GM12892 (cell line): ENCODE data around the gene DLG2.
A peak's percentile ranks its signal among the peaks of the same experiment; 100 is the strongest.

Experiments used
- DNase-seq: peaks from one replicate; pipeline ENCODE4 v3.0.0; 2011; ENCODE audit not compliant: insufficient read length
- FAIRE-seq: peaks from 2 replicates; lab custom pipeline; 2011; peaks lifted over from hg19 to GRCh38; lab: Jason Lieb, UNC
- POLR2A ChIP-seq: IDR thresholded peaks from 2 replicates; pipeline ENCODE4 v1.6.1; 2011; ENCODE audit warnings: low read depth, low read length, control low read depth
- POLR2AphosphoS5 ChIP-seq: IDR thresholded peaks from 2 replicates; pipeline ENCODE4 v1.6.1; 2011; ENCODE audit warnings: low read depth, low read length, control low read depth
- TAF1 ChIP-seq: IDR thresholded peaks from 2 replicates; pipeline ENCODE4 v1.6.1; 2011; ENCODE audit warnings: low read depth, mild to moderate bottlenecking, control low read depth, low read length, borderline replicate concordance

Gene DLG2

DNA sequence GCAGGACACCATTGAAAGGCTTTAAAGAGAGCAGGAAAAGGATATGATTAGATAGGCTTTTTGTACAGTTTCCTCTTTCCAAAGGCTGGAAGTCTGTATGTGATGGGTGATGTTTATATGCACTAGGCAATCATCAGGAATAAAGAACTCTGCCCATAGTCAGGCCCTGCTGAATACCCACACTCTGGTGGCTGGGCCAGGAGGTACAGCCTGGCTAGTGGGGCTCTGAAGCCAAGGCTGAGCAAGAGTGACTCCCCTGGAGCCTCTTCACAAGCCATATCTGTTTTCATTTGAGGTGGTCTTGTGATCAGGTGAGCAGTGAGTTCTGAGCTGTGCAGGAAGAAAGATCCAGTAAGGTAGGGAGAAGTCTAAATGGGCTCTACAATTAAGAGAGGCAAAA lies 1801.1 kb downstream of the DLG2 start:
- TF ChIP-seq TAF1 (no peak), POLR2AphosphoS5 (no peak), POLR2A (no peak)
- DNase-seq, result no peak
- FAIRE-seq, result no peak

DNA sequence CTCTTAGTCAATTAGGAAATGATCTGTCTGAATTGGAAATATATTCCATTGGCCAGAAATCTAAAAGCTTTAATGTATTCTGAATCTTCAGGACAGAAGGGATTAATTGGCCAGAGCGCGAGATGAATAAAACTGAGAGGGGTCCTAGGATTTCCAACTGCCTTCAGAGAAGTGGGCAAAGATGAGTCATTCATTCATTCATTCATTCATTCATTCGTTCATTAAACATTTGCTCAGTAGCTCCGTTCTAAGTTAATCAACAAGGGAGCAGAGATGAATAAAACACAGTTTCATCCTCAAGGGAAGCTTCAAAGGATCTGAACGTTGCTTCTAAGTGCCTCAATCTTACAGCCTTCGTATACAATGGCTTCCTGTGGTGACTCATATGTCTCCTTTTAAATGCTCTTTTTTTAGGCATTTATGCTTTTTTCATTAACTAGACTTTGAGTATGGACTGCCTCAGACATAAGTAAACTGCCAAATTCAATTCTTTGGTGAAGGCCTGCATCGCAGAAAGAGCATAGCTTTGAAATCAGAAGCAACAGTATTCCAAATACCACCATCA lies 1803.6 kb downstream of the DLG2 start:
- DNase-seq (no peak), FAIRE-seq (peak; percentile 50)
- no peak for TF ChIP-seq POLR2AphosphoS5
- no peak for TF ChIP-seq TAF1
- no peak for TF ChIP-seq POLR2A

DNA sequence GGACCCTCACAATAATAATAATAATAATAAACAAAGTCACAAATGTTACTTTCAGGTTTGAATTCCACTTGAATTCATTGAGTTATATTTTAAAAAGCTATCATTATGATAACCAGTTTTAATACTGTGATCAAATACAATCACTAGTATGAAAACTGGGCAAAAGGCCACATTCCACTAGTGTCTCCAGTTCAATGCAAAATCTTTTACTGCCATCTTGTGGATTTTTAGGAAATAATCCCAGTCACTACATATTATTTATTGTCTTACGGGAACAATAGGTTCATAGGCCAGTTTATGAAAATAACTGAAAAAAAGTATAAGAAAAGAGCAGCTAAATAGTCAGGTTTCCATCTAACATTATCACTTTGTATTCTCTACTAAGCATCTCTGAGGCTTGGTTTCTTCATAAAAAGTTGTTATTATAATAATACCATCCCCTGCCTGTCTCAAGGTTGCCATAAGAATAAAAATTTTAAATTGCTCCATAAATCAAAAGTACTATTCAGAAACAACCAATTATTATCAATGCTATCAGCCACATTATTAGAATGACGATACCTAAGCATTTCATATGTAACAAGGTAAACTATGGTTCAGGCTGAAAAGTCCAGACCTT lies 1807.1 kb downstream of the DLG2 start:
- DNase-seq (no peak), FAIRE-seq (no peak)
- no peak for TF ChIP-seq POLR2AphosphoS5
- TF ChIP-seq TAF1, result no peak
- no peak for TF ChIP-seq POLR2A

DNA sequence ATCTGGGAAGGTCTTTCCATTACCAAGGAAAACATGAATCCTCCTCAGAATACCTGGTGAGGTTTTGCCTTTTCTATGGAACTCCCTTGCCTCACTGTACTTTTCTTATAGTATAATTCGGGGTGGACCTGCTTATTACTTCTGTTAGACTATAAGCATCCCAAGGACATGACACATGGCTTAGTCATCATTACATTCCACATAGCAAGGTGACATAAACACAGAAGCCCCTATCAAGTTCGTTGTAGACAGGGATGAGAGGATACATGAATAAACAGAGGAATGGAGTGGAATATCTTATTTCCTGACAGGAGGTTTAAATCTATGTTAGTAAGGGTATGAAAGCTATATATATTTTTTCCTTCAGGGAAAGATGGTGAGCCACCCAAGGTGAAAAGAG lies 1808.8 kb downstream of the DLG2 start:
- no peak for TF ChIP-seq POLR2AphosphoS5
- no peak for TF ChIP-seq TAF1
- no peak for TF ChIP-seq POLR2A
- DNase-seq, result no peak
- FAIRE-seq, result no peak

DNA sequence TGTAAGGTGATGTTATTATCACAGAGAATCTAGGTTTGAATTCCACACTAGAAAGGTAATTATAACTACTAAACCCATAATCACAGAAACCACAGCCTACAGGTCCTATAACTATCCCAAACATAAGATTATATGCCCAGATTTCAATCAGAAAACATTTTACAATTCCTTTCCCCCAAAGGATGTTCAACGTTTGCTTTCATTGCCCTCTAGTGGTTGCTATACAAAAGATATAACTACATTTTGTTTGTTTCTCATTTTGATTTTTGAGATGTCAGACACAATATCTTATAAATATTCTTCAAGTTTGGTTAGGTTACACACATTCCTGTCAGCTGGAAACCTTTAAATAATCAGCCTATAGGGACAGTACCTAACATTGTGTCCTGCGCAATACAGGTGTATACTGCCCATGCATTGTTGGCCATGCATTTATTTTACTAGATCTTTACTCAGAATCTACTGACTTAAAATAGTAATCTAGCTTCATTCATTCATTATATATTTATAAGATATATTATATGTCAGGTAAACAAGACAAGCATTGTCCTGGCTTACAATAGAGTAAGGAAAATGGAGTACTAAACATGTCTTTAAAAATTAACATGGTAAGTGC lies 1810.5 kb downstream of the DLG2 start:
- TF ChIP-seq TAF1 (no peak), POLR2A (no peak), POLR2AphosphoS5 (no peak)
- FAIRE-seq, result peak; percentile 93
- no peak for DNase-seq

DNA sequence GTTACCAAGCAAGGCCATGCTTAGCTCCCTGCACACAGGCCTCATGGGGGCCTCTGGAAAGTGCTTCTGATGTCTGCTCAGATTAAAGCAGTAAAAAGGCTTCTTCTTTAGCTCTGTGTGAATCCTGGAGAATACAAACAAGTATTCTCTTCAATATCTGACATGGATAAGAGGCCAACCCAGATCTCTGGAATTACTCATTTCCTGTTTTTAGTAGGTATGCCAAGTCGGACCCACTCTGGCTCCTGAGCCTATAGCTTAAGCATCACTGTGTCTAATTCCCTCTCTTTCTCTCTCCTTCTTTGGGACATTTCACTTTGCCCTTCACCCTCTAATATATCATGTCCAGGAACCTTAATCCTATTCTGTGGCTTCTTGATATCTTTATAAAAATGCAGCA lies 1811.4 kb downstream of the DLG2 start:
- DNase-seq, result no peak
- no peak for FAIRE-seq
- TF ChIP-seq POLR2A, result no peak

DNA sequence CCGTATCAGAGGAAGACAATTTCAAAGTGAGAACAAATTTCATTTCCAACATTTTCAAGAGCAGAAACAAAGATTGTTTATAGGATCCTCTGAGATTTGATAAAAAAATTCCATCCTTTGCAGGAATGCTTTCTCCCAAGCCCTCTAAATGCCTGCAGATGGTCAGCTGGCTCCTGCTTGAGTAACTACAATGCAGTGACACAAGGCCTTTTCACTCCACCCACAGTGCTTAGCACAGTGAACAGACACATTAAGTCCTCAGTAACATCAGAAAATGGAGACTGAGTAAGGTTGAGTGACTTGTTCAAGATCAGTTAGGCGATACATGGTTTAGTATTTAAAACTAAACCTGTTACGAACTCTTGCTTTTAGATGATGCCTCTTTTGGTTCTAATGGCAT lies 1813.8 kb downstream of the DLG2 start:
- DNase-seq (no peak), FAIRE-seq (no peak)
- no peak for TF ChIP-seq TAF1
- no peak for TF ChIP-seq POLR2AphosphoS5
- no peak for TF ChIP-seq POLR2A

DNA sequence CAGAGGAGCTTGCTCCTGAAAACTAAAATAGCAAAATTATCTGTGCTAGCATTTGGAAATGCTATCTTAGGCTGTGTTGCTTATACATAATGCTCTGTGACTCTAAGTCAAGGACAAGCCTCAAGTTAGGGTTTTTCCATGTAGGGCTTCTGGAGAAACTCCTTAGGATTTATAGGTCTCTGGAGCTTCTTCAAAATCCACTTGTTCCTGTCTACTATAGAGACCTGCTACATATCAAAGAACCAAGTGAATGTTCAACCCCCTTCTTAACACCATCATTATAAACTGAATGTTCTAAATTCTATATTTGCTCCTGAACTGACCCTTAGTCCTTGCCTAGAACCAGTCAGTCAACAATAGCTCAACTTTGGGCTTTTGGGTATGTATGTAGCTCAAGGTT lies 1817.9 kb downstream of the DLG2 start:
- DNase-seq (no peak), FAIRE-seq (no peak)
- TF ChIP-seq POLR2A, result no peak
- TF ChIP-seq POLR2AphosphoS5, result no peak
- TF ChIP-seq TAF1, result no peak

DNA sequence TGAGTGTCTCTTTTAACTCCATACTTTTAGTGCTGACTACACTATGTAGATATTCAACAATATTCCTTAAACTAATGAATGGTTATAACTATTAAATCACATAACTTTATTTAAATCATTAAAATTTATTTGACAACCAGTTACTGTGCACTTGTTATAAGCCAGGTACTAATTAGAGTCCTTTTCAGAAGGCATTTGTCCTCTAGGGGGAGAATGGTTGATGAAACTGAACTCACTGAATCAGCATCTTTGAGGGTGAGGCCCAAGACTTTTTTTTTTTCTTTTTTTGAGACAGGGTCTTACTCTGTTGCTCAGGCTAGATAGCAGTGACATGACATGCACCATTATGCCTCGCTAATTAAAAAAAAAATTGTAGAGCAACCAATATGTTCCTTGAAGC lies 1825.3 kb downstream of the DLG2 start:
- no peak for TF ChIP-seq POLR2A
- TF ChIP-seq POLR2AphosphoS5, result no peak
- no peak for TF ChIP-seq TAF1
- FAIRE-seq (no peak), DNase-seq (no peak)

DNA sequence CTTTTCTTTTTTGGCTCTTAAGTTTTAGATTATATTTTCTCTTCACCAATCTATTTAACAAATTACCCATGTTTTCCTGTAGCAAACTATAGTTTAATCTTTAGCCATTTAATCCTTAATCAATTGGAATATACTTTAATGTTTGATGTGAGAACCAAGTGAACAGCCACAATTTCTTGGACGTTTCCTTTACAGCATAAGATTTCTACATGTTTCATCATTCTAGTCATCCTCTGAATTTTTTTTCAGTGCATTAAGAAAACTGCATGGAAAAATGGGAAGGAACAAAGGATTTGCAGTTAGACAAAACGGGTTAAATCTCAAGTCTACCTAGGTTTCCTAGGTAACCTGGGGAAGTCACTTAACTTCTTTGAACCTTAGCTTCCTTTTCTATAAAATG lies 1833.8 kb downstream of the DLG2 start:
- DNase-seq (no peak), FAIRE-seq (no peak)
- TF ChIP-seq POLR2A (no peak), TAF1 (no peak), POLR2AphosphoS5 (no peak)

DNA sequence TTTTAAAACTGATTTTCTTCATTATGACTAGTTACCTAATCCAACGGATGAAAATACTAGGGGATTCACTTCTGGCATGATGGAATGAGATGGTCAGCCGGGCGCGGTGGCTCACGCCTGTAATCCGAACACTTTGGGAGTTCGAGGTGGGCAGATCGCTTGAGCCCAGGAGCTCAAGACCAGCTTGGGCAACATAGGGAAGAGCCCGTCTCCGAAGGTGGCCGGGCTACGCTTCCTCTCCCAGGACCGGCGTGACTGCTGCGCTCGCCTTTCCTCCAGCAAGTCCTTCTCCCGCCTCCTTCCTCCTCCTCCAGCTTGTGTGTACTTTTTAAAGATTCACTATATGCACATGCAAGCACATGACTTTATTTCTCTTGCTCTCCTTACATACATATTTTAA lies 1835.6 kb downstream of the DLG2 start:
- DNase-seq, result no peak
- no peak for TF ChIP-seq POLR2A
- TF ChIP-seq TAF1, result no peak
- TF ChIP-seq POLR2AphosphoS5, result no peak
- FAIRE-seq, result no peak

DNA sequence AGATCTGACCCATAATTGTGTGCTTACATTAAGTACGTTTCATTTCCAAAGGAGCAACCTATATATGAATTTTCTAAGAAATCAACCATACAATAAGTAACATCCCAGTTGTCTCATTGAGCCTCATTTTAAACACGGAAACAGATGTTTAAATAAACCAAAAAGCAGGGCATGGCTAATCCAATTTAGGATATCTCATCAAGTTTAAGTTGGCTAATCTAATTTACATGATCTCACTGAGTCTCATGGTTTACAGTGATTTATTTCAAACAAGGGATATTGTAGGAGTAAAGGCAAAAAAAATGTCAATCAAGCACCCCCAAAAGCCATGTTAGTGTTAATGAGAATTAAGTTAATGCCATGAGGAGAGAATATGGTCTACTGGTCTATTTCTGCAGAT lies 1841.2 kb downstream of the DLG2 start:
- no peak for FAIRE-seq
- no peak for TF ChIP-seq POLR2AphosphoS5
- TF ChIP-seq POLR2A, result no peak
- no peak for TF ChIP-seq TAF1
- DNase-seq, result no peak

DNA sequence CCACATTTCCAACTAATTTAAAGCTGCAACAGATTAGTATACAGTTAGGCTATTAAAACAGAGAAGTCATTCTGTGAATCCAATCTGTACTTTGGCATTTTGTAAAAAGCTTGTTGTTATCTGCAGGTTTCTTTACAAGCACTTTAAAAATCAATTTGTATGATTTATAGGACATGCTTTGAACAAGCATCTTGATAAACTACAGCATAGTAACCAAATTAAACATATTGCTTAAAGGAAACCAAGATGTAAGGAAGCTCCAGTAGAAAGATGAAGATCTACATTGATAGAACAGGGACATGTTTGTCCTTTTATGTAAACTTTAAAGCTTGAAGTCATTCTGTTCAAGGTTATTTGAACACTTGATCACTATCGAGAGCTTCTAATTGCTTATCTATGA lies 1842.7 kb downstream of the DLG2 start:
- TF ChIP-seq POLR2AphosphoS5 (no peak), POLR2A (no peak), TAF1 (no peak)
- no peak for FAIRE-seq

More for the DNA sequence above, 1842.7 kb downstream of the DLG2 start:
- no peak for DNase-seq
